ENCODE results near the gene IPCEF1.

Gene IPCEF1

DNA sequence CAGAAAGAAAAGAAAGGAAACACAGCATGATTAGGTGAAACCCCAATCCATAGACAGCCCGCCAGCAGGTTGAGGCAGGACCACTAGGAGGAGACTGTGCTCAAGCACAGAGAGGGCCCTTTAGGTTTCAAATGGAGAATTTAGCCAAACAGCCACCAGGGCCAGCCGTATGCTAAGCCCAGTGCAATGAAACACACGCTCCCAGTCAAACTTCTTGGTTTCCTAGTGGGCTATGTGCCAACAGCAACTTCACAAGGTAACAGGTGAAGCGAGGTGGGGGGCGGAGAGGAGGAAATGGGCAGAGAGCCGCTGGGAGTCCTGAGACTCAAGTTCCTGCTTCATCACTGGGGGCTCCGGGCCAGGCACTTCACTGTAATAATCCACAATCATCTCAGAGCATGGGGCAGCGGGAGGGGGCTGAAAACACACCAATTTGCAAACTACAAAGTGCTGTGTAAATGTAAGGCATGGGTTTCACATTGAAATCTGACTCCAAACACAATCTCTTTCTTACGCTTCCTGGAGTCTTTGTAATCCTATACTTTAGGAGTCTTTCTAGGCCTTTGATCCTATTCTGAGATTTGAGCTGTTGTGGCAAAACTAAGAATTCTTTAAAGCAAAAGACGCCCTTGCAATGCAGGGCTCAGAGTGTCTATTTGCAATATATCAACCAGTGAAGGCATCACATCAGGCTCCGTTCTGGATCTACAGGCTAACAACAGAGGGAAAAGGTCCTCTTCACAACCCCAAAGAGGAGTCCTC lies 200.3 kb downstream of the IPCEF1 start:
- peak; percentile 50 for DNase-seq

DNA sequence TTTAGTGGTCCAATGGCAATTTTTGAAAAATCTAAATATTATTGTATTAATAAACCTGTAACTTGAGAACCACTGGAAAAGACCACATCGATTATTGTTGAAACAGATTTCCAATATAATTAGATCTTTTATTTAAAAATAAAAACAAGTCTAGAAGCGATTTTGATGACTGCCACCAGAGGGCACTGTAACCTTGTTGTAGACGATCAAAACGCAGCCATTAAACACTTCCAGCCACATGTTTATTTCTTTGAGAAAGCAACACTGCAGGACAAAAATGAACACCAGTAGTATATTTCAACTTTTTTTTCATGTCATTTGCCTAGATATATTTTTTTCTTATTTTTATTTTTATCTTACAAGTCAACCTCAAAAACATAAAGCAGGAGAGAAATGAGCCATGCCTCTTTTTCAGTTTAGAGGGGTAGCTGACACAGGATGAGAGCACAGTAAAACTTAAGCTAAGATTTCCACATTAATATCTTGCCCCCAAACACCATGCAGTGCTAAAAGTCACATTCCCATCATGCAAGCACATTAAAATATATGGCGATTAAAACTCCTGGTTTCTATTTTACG lies 202.1 kb downstream of the IPCEF1 start:
- peak; percentile 29 for DNase-seq

DNA sequence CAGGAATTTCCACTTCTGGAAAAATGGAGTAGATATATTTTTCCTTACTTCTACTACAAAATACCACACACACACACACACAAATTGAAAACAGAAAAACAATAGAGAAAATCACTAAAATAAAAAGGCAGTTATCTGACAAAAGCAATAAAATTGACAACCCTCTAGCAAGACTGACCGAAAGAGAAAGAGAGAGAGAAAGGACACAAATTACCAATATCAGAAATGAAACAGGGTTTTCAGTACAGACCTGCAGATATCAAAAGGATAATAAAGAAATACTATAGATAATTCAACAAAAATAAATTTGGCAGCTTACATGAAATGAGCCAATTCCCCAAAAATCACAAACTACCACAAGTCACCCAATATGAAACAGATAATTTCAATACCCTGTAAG lies 212.8 kb downstream of the IPCEF1 start:
- no peak for DNase-seq

DNA sequence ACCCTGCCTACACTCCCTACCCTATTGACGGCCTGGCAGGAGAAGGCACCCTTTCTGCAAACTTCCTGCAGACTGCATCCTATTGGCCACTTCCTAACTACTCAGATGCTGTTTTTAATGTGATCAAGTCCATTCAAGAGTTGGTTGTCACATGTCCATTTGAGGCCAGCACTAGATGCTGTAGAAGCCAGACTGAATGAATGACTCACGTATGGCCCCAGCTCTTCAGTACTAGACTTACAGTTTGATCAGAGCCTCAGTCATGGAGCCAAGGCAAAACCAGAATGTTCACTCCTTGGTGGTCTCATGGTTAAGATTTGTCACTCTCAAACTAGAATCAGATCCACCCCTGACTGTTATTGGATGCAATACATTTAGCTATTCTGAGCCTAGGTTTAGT lies 215.9 kb downstream of the IPCEF1 start:
- no peak for DNase-seq

DNA sequence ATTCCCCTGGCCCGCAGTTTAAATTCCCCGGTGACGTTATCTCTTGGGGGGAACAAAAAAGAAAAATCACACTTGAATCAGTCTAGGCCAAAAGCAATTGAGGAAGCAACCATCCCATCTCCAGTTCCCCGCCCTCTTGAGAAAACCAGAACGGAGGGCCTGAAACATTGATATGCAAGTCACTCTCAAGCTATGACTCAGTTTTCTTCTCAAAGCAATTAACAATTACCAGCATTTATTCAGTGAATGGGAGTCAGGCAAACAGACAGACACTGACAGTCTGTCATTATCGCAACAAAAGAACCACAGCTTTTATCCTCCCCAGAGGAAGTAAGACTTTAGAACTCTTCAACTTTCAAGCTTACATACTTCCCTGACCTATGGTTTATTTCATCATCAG lies 216.7 kb downstream of the IPCEF1 start:
- peak; percentile 65 for DNase-seq

DNA sequence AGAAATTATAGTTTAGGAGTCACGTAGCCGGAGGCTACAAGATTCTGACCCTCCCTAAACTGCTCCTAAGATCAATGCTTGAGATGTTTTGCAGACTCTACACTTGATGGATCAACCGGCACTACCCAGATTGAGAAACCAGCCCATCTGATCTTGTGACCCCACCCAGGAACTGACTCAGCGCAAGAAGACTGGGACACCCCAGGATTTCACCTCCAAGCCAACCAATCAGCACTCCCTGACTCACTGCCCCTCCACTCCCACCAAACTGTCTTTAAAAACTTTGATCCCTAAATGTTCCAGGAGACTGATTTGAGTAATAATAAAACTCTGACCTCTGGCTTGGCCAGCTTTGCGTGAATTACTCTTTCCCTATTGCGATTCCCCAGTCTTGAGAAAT lies 217.8 kb downstream of the IPCEF1 start:
- peak; percentile 66 for DNase-seq

DNA sequence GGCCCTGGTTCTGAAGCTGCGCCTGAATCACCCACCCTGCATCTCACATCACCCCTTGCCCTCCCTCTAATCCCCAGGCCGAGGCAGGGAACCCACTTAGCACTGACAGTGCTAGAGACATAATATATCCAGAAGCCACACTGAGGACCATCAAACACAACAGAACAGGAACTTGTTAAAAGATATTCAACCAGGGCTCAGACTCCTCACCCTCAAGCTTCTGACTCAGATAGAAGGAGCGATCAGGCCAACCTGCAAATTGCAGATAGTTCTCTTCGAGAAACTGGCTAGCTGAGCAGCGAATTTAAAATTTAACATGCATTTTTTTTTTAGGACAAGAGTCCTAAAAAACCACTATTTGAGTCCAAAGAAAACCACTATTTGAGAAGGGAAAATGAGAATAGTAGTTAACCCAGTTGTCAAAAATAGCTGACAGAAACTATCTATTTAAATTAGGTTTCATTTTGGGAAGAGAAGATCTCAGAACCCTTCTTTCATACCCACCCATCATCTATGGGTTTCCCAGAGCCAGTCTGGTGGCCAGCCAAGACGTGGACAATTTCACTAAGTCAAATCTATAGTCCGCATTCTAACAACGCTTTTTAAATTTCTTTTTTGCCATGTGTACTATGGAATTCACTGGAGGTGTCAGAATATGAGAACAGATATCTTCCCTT lies 222.0 kb downstream of the IPCEF1 start:
- no peak for DNase-seq

DNA sequence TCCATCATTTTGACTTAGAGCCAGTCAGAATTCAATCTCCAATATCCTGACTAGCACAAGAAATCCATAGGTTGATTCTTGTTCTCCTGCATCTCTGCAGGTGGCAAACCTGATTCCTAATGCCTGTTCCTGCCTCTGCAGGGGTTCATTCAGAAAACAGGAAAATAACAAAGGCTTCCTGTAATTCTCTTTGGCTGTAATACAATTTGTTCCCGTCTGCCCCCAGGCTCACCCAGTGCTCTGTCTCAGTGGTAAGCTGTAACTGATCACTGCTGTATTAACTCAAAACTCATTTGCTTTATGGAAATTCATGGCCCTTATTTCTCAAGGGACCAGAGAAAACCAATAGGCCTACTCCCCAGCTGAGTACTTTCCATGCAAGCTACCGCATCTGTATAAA lies 228.9 kb downstream of the IPCEF1 start:
- DNase-seq = no peak

DNA sequence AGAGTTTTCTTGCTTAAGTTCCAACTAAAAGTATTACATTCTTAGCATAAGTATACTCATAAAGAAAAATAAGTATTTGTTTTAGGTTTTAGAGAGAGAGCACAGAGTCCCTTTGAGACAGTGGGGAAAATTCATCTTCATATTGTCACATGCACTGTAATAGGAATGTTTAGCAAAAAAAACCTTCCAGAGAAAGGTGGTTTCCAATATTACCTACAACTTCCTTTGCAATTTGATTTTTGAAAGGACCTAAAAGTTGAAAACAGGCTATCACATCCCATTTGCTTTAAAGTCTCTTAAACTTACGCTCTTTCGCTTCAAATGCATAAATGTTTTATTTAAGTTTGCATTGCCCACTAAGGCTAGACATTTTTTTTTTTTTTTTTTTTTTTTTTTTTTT lies 231.2 kb downstream of the IPCEF1 start:
- no peak for DNase-seq

DNA sequence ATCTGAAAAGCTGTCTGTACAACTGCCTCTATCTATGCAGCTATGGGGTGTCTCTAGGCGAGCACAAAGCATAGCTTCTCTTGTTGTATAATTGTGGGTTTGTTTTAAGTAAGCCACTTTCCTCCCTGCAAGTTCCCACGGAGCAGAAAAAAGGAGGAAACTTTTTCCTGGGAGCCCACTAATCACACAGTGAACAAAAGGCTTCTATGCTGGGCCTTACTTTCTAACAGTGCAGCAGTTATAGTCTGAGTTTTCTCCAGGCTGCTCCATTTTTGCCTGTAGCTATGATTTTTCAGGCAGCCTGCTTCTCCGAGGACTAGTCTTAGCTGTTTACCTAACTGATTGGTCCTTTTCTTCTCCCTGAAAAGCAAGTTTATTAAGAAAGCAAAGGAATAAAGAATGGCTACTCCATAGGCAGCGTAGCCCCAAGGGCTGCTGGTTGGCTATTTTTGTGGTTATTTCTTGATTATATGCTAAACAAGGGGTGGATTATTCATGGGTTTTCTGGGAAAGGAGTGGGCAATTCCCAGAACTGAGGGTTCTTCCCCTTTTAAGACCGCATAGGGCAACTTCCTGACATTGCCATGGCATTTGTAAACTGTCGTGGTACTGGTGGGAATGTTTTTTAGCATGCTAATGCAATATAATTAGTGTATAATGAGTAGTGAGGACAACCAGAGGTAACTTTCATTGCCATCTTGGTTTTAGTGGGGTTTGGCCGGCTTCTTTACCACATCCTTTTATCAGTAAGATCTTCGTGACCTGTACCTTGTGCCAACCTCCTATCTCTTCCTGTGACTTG lies 233.2 kb downstream of the IPCEF1 start:
- peak; percentile 19 for DNase-seq

DNA sequence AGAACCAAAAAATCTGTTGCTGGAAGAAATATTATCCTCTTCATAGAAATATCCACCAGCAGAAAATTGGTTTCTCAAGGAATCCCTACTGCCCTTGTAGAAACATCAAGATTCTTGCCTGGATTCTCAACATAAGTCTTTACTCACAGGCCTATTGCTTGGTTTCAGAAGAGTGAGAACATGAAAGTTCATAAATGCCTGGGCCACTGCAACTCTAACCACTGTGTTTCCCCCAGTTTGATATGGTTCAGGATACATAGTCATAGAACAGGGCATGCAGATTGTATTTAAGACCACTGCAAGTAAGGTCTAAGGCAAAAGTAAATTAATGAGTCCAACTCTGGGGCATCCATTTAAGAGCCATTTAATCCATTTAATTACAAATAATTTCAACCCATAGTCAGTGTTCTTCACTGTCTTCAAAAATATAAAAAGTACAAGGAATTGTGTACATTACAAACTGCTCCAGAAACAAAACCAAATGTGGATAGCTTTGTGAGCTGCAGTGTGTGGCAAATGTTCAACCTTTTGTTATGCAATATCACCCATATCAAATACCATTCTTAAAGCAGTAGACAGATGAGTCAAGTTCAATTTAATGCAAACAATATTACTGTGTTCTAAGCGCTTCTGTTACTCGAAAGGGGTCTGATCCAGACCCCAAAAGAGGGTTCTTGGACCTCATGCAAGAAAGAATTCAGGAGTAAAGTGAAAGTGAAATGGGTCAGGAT lies 234.2 kb downstream of the IPCEF1 start:
- no peak for DNase-seq

DNA sequence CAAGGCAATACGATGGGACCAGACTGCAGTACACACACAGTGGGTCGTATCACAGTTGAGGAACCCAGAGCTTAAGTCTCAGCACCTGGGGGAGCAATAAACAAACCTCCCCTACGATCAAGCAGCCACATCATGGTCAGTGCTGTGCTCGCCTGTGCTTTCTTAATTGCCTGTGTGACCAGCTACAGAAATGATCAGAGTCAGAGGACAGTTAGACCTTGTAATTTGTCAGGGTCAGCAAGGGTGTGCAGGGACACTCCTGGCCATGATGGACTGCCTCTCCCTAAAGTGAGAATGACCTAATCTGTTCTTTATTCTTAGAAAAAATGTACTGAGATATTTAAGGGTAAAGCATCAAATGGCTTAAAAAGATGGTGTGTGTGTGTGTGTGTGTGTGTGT lies 239.1 kb downstream of the IPCEF1 start:
- no peak for DNase-seq

DNA sequence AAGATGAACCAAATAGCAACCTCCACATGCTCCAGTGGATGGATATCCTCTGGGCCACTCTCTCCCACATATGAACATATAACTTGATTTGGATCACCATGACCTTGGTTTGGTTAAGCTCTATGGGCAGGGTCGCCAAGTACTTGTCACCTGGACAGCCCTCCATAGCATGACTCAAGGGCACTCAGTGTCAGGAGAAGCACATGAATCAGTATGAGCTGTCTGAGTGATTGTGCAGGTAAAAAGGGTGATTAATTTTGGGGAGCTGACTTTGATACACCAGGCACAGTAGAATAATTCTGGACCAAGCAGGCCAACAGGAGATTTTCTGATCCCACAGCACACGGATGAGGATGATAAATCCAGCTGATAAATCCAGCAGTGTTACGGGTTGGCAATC lies 243.2 kb downstream of the IPCEF1 start:
- DNase-seq = no peak

DNA sequence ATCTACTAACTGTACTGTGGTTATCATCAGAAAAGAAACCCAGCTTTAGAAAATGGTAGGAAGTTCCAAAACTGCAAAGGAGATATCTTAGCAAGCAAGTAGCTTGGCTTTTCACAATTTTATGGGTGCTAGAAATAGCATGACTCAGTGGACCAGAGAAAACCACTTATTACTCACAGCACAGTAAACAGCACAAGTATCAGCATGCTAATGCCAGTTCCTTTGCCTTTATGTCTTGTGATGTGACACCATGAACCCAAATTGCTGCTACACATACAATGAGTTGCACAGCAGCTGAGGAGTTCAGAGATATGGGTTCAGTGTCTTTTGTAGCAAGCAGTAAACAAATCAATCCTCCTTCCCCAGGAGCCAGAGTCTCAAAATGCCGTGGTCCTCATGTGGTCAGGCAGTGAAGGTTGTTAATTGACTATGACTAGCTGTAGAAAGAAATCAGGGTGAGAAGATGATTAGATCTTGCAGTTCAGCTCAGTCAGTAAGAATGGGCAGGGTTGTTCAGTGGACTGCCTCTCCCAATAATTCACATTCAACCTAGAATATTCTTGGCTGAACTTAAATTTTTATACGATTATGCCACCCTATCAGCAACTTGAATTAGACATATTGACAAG lies 244.3 kb downstream of the IPCEF1 start:
- DNase-seq = no peak

DNA sequence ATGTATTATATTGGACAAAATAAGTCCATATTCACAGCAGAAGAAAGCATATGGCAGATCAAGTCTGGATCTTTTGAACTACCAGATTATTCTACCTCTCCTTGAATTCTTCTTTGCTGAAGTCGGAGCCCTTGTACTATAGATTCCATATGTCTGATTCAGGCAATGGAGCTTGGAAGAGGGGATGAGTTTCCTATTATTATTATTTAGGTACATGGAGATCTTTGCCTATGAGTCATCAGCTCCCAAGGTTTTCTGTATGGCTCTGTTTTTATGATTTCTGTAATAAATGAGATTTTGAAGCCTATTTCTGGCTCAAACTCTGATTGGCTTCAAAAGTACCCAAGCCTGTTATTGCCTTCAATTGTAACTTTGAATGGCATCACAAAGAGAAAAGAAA lies 245.6 kb downstream of the IPCEF1 start:
- DNase-seq = no peak

DNA sequence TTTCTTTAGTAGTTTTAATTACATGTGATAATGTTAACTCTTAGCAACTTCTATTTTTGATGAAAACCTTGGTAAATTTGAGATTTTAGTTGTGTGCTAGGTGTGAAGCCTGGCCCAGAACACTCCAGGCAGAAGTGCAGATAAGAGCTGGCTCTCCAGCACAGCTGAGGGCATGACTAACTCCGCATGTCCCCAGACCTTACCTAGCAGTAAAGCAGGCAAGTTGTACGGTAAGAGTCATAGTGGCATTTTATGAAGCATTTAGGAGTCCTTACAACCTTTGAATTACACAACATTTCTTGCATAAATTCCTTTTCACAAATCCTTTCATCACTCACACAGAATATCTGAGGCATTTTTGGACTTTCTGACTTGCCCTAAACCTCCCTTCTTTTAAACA lies 250.4 kb downstream of the IPCEF1 start:
- no peak for DNase-seq

All from CD4-positive, alpha-beta T cell treated with Interferon gamma for 1 hour (primary cell).